Fibroblast of the conjunctiva (primary cell): Measurements from ENCODE around the gene PRM1.

Source experiments
- DNase-seq: peaks from one replicate; pipeline ENCODE4 v3.0.0-alpha.2; 2010; ENCODE audit warnings: low read depth

The PRM1 gene

DNA sequence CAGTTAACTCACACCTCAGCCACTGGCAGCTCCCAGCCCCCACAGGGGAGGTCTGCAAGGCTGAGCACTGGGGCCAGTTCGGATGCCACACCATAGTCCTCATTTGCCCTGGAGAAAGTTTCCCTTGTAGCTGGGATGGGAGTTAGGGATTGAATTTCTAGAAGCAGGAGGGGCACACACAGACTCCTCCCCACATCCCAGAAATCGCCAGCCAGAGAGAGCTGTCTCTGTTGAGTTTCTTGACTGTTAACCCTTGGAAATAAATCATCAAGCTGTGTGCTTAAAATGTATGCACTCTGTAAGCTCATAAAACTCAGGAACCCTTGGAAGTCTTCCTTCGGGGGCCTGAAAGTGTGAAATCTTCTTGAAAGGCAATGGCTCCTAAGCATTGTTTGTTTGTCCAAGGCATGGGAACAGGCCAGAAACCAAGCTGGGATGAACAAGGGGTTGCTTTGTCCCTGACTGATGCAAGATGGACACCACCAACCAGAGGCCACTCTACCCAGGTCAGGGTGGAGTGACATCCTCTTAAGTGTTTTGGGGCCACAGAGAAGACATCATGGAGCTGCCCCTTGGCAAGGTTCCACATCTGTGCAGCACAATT, 7.3 kb downstream of the PRM1 start:
- no peak for DNase-seq

DNA sequence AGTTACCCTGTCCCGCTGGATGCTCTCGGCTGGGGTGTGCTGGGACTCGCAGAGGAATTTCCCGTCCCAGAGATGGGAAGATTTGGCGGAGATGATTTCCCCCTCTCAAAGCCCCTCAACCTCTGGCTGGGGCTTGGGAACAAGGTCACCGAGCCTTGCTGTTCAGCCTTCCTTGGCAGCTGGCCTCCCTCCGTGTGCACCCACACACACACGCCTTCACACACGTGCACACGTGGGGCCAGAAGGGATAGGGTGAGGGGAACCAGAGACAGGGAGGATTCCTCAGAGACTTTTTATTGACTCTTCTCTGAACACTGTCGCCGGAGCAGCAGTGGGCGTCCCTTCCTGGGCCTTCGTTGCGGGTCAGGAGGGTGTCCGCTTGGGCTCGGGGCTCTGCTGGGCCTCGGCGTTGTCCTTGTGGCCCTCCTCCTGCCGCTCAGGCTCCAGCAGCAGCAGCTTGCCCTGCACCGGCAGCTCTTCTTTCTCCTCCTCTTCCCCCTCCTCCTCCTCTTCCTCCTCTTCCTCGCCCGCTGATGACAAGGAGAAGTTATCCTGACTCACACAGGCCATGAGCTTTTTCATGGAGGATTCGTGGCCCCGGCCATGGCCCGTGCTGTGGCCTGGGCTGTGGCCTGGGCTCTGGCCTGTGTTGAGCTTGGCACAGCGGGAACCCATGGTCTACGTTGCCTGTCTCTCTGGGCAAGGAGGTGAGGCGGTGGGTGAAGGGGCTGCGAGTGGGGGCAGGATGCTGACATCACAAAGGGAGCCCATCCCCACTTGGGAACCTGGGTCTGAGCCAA, 8.0 kb downstream of the PRM1 start, which contains the start of gene PRM3:
Gene PRM3 (minus strand): TSS at position 709 of the 800 bp plus-strand sequence. CDS start 34 bp downstream, at position 675.
- DNase-seq, result no peak

DNA sequence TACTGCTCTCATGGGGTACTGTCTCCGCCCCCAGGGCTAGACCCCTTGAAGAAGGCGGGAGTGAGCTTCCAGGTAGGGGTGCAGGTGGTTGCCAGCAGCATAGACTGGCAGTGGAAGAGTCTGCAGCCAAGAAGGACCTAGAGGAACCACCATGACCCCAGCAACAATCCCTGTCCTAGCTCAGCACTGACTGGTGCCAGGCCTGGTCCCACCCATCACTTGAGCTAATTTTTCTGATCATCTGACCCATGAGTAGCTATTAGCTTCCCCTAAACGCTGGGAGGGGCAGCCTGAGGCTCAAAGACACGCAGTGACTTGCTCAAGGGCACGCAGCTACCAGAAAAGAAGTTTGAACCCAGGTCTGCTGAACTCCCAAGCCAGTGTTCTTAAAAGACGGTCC, 8.6 kb downstream of the PRM1 start:
- DNase-seq, result no peak

DNA sequence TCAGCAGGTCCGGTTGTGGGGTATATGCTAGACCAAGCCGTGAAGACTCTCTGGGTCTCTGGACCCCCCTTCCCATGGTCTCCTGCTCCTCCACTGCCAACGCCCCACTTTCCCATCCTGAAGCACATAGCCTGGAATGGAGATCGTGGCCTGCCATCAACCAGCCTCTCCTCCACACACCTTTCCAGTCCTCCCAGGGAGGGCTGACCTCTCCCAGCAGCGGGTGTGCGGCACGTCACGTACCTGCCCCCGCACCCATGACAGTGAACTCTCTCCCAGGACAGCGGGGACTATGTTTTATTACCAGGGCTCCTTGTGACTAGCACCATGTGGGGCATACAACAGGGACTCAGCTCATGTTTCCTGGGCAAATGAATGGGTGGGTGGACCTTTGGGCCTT, 9.5 kb downstream of the PRM1 start:
- DNase-seq, result no peak

DNA sequence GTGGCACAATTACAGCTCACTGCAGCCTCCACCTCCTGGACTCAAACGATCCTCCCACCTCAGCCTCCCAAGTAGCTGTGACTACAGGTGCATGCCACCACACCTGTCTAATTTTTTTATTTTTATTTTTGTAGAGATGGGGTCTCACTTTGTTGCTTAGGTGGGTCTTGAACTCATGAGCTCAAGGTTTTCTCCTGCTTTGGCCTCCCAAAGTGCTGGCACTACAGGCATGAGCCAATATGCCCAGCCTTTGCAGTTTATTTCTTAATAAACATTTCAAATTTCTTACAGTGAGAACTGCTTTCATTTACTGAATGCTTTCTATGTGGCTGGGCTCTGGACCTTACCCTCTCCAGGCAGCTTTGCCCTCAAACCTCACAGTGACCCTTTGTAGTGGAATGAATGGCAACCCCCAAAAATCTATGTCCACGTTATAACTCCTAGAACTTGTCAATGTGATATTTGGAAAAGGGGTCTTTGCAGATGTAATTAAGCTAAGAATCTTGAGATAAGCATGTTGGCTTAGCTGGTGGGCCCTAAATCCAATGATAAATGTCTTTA, 10.4 kb downstream of the PRM1 start:
- DNase-seq, result no peak

DNA sequence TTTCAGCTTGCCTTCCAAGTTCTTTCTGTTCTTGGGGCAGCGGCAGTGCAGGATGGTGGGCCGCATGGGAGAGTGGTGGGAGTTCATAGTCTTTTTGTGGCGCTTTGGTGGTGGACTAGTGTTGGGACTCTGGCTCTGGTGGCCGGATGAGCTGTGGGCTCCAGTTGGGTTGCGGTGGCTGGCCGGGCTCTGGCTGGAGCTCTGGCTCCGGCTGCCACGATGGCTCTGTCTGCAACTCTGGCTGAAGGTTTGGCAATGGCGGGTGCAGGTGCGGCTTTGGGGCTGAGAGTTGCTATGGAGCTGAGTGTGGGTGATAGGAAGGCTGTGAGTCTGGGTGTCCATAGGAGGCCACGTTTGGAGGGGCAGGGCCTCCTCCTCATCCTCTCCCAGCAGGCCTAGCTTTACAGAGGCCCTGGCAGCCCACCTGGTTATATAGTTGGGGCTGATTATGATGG, 12.2 kb downstream of the PRM1 start, which contains the start of gene TNP2:
Gene TNP2 (minus strand): TSS at position 405 of the 455 bp plus-strand sequence. CDS start 63 bp downstream, at position 342.
- DNase-seq, result no peak

DNA sequence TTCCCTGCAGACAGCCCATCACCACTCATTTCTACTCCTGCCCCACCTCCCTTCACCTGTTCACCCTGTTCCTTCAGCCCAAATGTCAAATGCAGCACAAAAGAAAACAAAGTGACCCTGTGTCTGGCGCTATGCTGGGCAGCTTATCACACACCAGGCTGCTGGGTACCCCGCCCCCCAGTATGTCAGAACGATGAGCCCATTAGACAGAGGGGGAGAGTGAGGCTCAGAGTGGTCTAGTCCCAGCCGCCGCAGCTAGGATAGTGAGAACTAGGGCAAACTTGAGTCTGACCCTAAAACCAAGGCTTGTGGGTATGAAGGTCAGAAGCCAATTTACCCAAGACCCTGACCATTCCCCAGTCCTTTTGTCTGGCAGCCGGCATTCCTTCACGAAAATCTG, 16.0 kb downstream of the PRM1 start:
- DNase-seq, result no peak

DNA sequence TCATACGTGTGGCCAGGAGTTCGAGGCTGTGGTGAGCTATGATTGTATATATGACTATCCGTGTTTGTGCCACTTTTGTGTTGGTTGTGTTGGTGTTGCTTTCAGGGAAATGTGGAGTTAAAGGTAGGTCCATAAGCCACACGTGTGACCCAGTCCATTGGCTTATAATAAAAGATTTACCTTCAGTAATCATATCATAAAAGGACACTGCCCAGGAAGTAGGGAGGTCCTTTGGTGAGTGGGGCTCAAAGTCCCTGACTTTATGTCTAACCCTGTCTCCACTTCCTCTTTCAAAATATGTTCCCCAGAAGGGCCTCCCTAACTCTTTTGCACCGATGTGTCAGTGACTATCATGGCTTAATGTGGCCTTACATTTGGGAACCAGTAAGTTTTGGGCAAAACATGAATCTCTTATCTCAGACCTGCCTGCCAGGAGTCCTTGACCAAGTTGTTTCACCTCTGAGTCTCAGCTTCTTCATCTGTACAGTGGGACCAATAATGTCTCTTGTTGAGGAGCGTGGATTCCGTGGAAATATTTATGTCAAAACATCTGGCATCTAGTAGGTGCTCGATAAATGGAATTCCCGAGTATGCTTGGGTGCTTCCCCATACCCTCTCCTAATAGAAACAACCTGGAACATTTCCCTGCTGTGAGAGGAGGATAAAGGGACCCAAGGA, 16.8 kb downstream of the PRM1 start:
- DNase-seq, result no peak

DNA sequence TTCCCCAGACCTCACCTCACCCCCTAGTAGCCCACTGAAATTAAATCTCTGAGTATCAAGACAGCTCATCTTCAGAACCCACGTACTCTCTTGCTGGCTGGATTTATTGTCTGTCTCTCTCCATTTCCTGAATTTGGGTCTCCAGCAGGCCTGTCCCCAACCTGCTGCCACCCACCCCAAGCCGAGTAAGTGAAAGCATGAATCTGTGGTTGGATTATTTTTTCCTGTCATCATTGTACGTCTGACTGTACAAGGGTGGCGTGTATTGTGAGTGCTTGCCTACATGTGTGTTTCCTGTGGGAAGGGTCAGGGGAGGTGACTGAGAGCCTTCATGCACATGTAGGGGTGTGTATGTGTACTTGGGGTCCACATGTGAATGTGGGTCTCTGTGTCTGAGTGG, 17.4 kb downstream of the PRM1 start:
- no peak for DNase-seq

DNA sequence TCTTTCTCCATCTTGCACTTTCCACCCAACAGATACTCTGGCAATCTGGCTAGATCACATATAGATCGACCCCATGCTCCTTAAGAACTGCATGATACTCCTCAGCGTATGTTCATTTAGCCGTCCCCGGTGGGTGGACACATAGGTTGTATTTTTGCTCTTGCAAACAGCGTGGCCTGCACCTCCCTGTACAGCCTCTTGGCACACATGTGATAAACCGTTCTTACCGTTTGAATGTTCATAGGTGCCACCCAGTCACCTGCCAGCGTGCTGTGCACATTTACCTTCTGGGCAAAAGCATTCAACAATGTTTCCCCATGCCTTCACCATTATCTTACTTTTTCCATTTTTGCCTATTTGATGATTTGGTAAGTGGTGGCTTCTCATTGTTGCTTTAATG, 18.2 kb downstream of the PRM1 start:
- DNase-seq, result no peak

DNA sequence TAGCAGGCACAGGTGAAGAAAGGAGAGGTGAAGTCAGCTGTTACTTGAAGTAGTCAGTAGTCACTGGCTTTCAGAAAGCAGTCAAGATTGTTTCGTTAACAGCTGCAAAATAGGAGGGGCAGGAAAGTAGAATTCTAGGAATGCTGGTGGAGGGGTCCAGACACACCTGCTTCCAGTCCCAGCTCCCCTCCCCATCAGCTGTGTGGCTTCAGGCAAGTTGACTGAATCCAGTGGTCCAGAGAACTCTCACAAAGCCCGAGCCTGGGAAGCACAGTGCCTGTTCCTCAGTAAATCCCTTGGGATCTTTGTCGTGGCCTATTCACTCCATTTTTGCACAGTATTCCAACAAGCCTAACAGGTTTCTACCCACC, 20.5 kb downstream of the PRM1 start:
- no peak for DNase-seq

DNA sequence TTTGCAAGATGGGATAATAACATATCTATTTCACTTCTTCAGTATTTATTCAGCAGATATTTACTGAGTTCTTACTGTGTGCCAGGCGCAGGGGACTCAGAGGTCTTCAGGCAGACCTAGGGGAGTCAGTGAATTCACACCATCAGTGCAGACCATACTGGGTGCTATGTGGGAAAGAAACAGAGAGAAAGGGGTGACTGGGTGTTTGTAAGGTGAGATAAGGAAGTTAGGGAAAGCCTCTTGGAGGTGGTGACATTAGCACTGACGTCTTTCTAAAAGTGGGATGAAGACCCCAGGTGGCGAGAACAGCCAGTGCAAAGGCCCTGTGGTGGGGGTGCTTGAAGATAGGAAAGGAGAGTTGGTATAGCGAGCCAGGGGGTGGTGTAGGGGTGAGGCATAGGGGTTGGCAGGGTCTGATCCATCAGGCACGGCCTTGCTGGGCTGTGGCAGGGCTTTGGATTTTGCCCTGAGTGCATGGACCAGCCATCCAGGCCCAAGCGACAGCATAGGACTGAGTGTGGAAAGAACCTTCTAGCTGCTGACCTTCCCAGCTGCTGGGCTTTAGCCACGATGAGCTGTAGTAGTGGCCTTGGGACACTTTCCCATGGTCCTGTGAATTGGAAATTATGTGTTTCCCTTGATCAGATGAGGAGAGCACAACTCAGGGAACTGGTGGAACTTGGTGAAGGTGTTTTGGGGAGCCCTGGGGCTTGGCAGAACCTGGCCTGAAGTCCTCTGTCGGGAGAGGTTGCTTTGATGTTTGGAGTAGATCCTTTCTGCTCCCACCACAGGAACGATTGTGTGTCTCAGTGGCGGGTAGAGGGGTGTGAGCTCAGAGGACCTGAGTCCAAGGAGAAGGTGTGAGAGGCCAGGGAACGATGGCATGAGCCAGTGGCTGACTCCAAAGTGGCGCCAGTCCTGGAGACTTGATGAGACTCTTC, 21.2 kb downstream of the PRM1 start:
- no peak for DNase-seq

DNA sequence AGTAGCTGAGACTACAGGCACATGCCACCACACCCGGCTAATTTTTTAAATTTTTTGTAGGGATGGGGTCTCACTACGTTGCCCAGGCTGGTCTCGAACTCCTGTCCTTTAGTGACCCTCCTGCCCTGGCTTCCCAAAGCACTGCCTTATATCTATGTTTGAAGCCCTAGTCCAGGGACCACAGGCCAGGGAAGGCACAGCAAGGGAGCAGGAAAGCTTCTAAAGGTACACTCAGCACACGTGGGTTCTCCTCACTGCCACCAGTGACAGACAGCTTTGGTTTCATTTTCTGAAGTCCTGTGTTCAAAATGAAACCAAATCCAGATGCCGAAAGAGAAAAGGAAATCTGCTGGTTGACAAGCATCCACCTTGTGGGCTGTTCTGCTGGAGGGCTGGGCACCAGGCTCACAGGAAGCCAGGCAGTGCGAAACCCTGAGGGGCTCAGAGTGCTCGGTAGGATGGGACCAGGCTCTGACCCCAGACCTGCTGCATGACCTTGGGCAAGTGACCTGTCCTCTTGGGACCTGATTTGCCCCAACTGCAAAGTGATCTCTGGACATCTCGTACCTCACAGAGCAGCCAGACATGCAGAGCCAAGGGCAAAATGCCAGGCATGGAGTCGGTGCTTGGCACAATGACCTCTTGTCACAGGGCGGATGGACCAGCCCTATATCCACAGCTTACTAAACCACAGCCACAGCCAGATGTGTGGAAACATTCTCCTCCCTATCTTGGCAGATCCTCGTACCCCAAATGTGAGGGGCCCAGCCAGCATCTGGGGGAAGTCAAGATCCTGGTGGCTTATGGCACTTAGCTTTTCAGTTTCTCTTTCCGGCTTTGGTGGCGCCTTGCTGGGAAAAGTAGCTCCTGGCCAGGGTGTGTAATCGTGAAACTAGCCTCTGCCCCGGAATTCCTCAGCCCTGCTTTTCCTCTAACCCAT, 22.3 kb downstream of the PRM1 start:
- DNase-seq, result peak; percentile 10

DNA sequence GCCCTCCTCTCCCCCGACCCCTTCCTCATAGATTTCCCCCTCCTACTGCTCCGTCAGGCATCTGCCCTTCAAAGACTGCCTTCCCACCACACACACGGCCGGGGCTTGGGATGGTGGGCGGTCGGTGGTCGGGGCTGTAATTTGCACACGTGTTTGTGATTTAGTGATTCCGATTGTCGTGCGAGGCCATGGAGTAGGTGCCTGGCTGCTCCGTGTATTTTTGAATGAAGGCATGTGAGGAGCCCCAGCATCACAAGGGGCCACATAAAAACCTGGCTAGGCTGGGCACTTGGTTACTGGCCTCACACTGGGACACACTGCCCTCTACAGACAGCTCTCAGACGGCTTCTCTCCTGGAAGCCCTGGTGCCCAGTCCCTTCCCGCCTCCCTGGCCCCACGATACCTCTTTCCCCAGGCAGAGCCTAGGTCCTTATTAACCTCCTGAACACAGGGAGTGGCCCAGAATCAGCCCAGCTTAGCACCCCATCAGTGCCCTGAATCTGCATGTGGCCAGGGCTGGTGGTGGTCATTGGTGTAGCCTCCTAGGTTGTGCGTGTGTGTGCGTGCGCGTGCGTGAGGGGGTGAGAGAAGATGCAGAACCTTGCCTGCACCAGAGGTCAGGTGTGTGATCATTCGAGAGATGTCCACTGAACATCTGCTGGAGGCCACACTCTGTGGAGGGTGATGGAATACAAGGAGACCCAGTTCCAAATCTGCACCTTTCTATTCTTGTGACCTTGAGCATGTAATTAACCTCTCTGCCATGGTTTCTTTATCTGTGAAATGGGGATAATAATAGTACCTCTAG, 23.8 kb downstream of the PRM1 start:
- DNase-seq, result peak; percentile 82

DNA sequence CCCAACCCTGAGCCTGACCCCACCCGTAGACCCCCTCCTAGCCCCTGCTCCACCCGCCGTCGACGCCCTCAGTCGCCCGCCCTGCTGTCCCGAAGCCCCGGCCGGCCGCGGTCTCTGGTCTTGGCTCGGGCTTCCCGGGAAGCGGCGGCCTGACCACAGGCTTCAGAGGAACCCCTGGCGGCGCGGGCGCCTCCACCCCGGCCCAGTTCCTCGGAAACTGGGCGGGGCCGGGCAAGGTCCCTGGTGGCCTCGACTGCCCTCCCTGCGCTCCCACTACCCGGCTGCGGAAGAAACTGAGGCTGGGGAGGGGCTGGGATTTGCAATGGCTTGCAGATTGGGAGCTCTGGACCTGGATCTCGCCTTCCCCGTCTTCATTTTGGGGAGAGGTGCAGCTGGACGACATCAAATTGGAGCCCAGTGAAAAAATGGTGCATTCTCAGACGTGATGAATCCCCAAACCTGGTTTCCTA, 24.4 kb downstream of the PRM1 start:
- peak; percentile 24 for DNase-seq

DNA sequence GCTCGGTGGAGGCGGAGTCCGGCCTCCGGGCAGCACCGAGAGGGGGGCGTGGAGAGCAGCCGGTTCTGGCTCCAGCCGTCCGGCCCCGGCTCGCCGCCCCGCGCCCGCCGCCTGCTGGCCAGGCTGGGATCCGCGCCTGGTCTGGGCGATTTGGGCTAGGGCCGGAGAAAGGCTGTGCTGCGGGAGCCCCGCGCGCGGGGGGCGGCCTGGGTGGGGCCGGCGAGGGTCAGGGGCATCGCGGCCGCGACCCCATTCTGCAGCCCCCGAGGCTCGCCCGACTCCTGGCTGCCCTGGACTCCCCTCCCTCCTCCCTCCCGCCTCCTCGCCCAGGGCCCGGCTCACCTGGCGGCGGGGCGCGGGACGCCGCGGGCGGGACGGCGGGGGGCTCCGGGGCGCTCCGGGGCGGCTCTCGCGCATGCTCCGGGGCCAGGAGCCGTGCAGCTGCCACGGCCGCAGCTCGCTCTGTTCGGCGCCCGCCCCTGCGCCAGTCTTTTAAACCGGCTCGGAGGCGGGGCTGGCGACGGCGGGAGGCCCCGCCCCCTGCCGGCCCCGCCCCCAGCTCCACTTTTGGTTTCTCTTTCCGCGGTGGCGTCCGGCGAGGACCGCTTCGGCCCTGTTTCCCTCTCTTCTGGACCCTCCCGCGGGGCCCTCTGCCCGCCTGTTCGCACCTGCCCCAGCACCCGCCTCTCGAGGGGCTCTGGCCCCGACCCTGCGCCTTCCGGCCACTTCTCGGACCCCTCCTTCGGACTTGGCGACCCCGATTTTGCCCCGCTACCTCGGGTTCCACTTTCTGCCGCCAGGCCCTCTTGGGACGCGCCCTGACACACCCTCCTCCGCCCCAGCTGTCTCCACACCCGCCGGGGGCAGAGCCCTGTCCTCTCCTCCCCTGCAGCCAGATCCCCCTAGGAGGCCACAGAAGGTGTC, 25.1 kb downstream of the PRM1 start, which contains the start of gene SOCS1:
Gene SOCS1 (minus strand): TSS at position 468 of the 924 bp plus-strand sequence. CDS start 726 bp downstream, outside the sequence.
- peak; percentile 67 for DNase-seq

DNA sequence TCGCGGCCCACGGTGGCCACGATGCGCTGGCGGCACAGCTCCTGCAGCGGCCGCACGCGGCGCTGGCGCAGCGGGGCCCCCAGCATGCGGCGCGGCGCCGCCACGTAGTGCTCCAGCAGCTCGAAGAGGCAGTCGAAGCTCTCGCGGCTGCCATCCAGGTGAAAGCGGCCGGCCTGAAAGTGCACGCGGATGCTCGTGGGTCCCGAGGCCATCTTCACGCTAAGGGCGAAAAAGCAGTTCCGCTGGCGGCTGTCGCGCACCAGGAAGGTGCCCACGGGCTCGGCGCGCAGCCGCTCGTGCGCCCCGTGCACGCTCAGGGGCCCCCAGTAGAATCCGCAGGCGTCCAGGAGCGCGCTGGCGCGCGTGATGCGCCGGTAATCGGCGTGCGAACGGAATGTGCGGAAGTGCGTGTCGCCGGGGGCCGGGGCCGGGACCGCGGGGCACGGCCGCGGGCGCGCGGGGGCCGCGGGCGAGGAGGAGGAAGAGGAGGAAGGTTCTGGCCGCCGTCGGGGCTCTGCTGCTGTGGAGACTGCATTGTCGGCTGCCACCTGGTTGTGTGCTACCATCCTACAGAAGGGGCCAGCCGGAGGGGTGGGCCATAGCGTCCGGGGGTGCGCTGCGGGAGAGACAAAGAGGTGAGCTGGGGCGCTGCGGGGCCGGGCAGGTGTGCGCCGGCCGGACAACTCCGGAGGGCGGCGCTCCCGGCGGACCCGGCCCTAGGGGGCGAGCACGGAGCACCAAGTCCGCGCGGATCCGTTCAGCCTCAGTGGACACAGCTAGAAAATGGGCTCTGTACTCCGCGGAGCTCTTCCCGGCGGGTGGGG, 26.0 kb downstream of the PRM1 start:
- no peak for DNase-seq
